Thymus (tissue), 2 donors: ENCODE measurements around the gene EXPH5. TPM values are rescaled to one million over a fixed set of nuclear protein-coding genes. Genes with fewer than 3 reads are reported as not detected.

Experiments used
- polyA plus RNA-seq: library from polyadenylated mRNA; stranded (reverse); fragments of 200-250 nt; gene quantifications from one replicate; pipeline ENCODE4 v1.2.3, GENCODE V29; 2013
- total RNA-seq: library from RNA; stranded (reverse); fragments of 120-200 nt; gene quantifications from one replicate; pipeline ENCODE4 v1.2.4, GENCODE V29; 2013
- donor health status: healthy.

Gene EXPH5
- total and polyA plus RNA-seq, 2 donors, result 1.8 TPM

Other genes starting within 250 kb of the EXPH5 start
- 1.8 TPM for gene C11orf65, start 126.2 kb downstream of the EXPH5 start, total RNA-seq
- 1.4 TPM for gene C11orf65, start 126.2 kb downstream of the EXPH5 start, polyA plus RNA-seq
- gene POGLUT3, start 95.4 kb downstream of the EXPH5 start, total RNA-seq, result 17.0 TPM
- gene POGLUT3, start 95.4 kb downstream of the EXPH5 start, polyA plus RNA-seq, result 9.0 TPM
- 20.1 TPM for gene DDX10, start 71.3 kb upstream of the EXPH5 start, total RNA-seq
- 32.3 TPM for gene DDX10, start 71.3 kb upstream of the EXPH5 start, polyA plus RNA-seq